Neural progenitor cell (in vitro differentiated cells): ENCODE measurements around the gene CENPC. TPM values are rescaled to one million over a fixed set of nuclear protein-coding genes. Genes with fewer than 3 reads are reported as not detected.

Source experiments
- DNase-seq: peaks from one replicate; pipeline ENCODE4 v3.0.0-alpha.2; 2016; ENCODE audit warnings: low spot score
- H2AFZ ChIP-seq: fragments of 200-600 bp; sonication (generic); replicated peaks from 2 replicates; pipeline ENCODE4 v1.6.1; 2016; ENCODE audit warnings: antibody characterized with exemption
- H3F3A ChIP-seq: fragments of 200-600 bp; sonication (generic); 2 replicates; pipeline ENCODE4 v1.6.1; 2016; ENCODE audit warnings: antibody characterized with exemption, low read depth
- H3K27ac ChIP-seq: fragments of 200-600 bp; sonication (generic); 2 replicates; pipeline ENCODE4 v1.5.1; 2016; ENCODE audit warnings: mild to moderate bottlenecking
- H3K27me3 ChIP-seq: fragments of 200-600 bp; sonication (generic); 2 replicates; pipeline ENCODE4 v1.6.1; 2016; ENCODE audit warnings: mild to moderate bottlenecking, moderate library complexity
- H3K36me3 ChIP-seq: fragments of 200-600 bp; sonication (generic); 2 replicates; pipeline ENCODE4 v1.5.1; 2016
- H3K4me1 ChIP-seq: fragments of 200-600 bp; sonication (generic); 2 replicates; pipeline ENCODE4 v1.6.1; 2016; ENCODE audit warnings: mixed run types
- H3K4me2 ChIP-seq: fragments of 200-600 bp; sonication (generic); 2 replicates; pipeline ENCODE4 v1.6.1; 2016
- H3K4me3 ChIP-seq: fragments of 200-600 bp; sonication (generic); 2 replicates; pipeline ENCODE4 v1.5.1; 2016
- H3K79me2 ChIP-seq: fragments of 200-600 bp; sonication (generic); 2 replicates; pipeline ENCODE4 v1.6.1; 2016; ENCODE audit warnings: low read depth
- H3K9ac ChIP-seq: fragments of 200-600 bp; sonication (generic); 2 replicates; pipeline ENCODE4 v1.6.1; 2016
- H3K9me3 ChIP-seq: fragments of 200-600 bp; sonication (generic); 2 replicates; pipeline ENCODE4 v1.5.1; 2016; ENCODE audit warnings: low read depth
- H4K20me1 ChIP-seq: fragments of 200-600 bp; sonication (generic); 2 replicates; pipeline ENCODE4 v1.6.1; 2016; ENCODE audit warnings: low read depth
- H3K27ac Mint-ChIP-seq: 3 replicates; pipeline ENCODE4 v1.8.0; 2021; ENCODE audit warnings: mixed read lengths
- H3K27me3 Mint-ChIP-seq: 2 replicates; pipeline ENCODE4 v1.8.0; 2022; ENCODE audit warnings: low read depth, mild to moderate bottlenecking, inconsistent platforms, moderate library complexity, mixed read lengths; ENCODE audit not compliant: insufficient read depth
- H3K36me3 Mint-ChIP-seq: 3 replicates; pipeline ENCODE4 v1.8.0; 2021; ENCODE audit warnings: mixed read lengths
- H3K4me1 Mint-ChIP-seq: 3 replicates; pipeline ENCODE4 v1.8.0; 2021; ENCODE audit warnings: mixed read lengths
- H3K4me3 Mint-ChIP-seq: 3 replicates; pipeline ENCODE4 v1.8.0; 2021; ENCODE audit warnings: mild to moderate bottlenecking, moderate library complexity, mixed read lengths
- H3K9me3 Mint-ChIP-seq: 3 replicates; pipeline ENCODE4 v1.8.0; 2020; ENCODE audit warnings: mixed read lengths
- CTCF ChIP-seq: fragments of 200-600 bp; sonication (generic); IDR thresholded peaks from 2 replicates; pipeline ENCODE4 v1.5.1; 2017; ENCODE audit warnings: antibody characterized with exemption, mild to moderate bottlenecking
- EZH2 ChIP-seq: fragments of 200-600 bp; sonication (generic); IDR thresholded peaks from 2 replicates; pipeline ENCODE4 v1.6.1; 2017; ENCODE audit warnings: antibody characterized with exemption, mild to moderate bottlenecking, moderate library complexity
- EZH2phosphoT487 ChIP-seq: fragments of 200-600 bp; sonication (generic); IDR thresholded peaks from 2 replicates; pipeline ENCODE4 v1.6.1; 2017; ENCODE audit warnings: antibody characterized with exemption
- total RNA-seq: library from RNA; depleted of rRNA; stranded (reverse); fragments of >200 nt; gene quantifications from 2 replicates; pipeline ENCODE4 v1.2.3, GENCODE V29; 2015; ENCODE audit warnings: low replicate concordance

Gene CENPC
- total RNA-seq, 1 donor from 2014 or later: 85.2 TPM

GRCh38 chr4:67550451-67550850, 5.1 kb upstream of the CENPC start:
- no peak overlapping the region for H3K27ac ChIP-seq
- no peaks in the 10 kb centered on the region for H3K79me2 ChIP-seq
- no peaks in the 10 kb centered on the region for H3K9me3 ChIP-seq
- no peaks in the 10 kb centered on the region for H3F3A ChIP-seq
- no peaks in the 10 kb centered on the region for H3K36me3 ChIP-seq
- H3K4me3 Mint-ChIP-seq: no peak overlapping the region
- no peak for DNase-seq
- no peaks in the 10 kb centered on the region for H3K36me3 Mint-ChIP-seq
- H3K27me3 Mint-ChIP-seq: peaks cover 3% of the 10 kb centered on the region
- H3K27me3 ChIP-seq: no peaks in the 10 kb centered on the region
- no peaks in the 10 kb centered on the region for H3K9me3 Mint-ChIP-seq
- peaks cover 4% of the 10 kb centered on the region for H3K4me1 ChIP-seq
- H3K4me2 ChIP-seq: no peak overlapping the region
- no peak for TF ChIP-seq CTCF
- TF ChIP-seq EZH2phosphoT487: no peak
- no peak for TF ChIP-seq EZH2
- H4K20me1 ChIP-seq: no peaks in the 10 kb centered on the region
- H3K9ac ChIP-seq: no peak overlapping the region
- H2AFZ ChIP-seq: no peak overlapping the region
- peaks cover 3% of the 10 kb centered on the region for H3K4me1 Mint-ChIP-seq
- H3K27ac Mint-ChIP-seq: no peak overlapping the region
- no peak overlapping the region for H3K4me3 ChIP-seq

- Histone ChIP-seq H2AFZ (no peak overlapping the region), H3K4me2 (no peak overlapping the region), H3K9me3 (no peaks in the 10 kb centered on the region), H3F3A (no peaks in the 10 kb centered on the region), H3K36me3 (no peaks in the 10 kb centered on the region), H3K27ac (no peak overlapping the region), H3K9ac (no peak overlapping the region), H4K20me1 (no peaks in the 10 kb centered on the region), H3K79me2 (peaks cover 12% of the 10 kb centered on the region), H3K4me3 (no peak overlapping the region), H3K4me1 (peaks cover 5% of the 10 kb centered on the region), H3K27me3 (no peaks in the 10 kb centered on the region)
- no peak for DNase-seq
- Mint-ChIP-seq H3K4me1 (peaks cover 5% of the 10 kb centered on the region), H3K27me3 (peaks cover 3% of the 10 kb centered on the region), H3K4me3 (no peak overlapping the region), H3K27ac (no peak overlapping the region), H3K36me3 (no peaks in the 10 kb centered on the region), H3K9me3 (no peaks in the 10 kb centered on the region)
- no peak for TF ChIP-seq EZH2phosphoT487
- TF ChIP-seq EZH2: no peak
- peak; percentile 36 for TF ChIP-seq CTCF
These were observed 3.8 kb upstream of the CENPC start for GRCh38 chr4:67549123-67549522.

GRCh38 chr4:67546971-67547370, 1.7 kb upstream of the CENPC start:
- no peak overlapping the region for H3K27ac Mint-ChIP-seq
- peaks cover 3% of the 10 kb centered on the region for H3K27me3 Mint-ChIP-seq
- no peak for DNase-seq
- H4K20me1 ChIP-seq: peaks cover 3% of the 10 kb centered on the region
- TF ChIP-seq EZH2 (no peak), EZH2phosphoT487 (no peak), CTCF (no peak)
- peak overlapping the region; percentile 77 for H2AFZ ChIP-seq
- H3K4me1 Mint-ChIP-seq: peaks cover 13% of the 10 kb centered on the region
- H3K4me1 ChIP-seq: peaks cover 15% of the 10 kb centered on the region
- no peaks in the 10 kb centered on the region for H3K9me3 Mint-ChIP-seq
- no peaks in the 10 kb centered on the region for H3K36me3 Mint-ChIP-seq
- no peak overlapping the region for H3K4me3 Mint-ChIP-seq
- no peak overlapping the region for H3K9ac ChIP-seq
- no peak overlapping the region for H3K4me3 ChIP-seq
- no peaks in the 10 kb centered on the region for H3K27me3 ChIP-seq
- peaks cover 33% of the 10 kb centered on the region for H3K79me2 ChIP-seq
- H3K36me3 ChIP-seq: no peaks in the 10 kb centered on the region
- H3K9me3 ChIP-seq: no peaks in the 10 kb centered on the region
- H3K27ac ChIP-seq: no peak overlapping the region
- H3F3A ChIP-seq: no peaks in the 10 kb centered on the region
- H3K4me2 ChIP-seq: no peak overlapping the region
